Measurements from ENCODE around the gene ZNF566.

DNA sequence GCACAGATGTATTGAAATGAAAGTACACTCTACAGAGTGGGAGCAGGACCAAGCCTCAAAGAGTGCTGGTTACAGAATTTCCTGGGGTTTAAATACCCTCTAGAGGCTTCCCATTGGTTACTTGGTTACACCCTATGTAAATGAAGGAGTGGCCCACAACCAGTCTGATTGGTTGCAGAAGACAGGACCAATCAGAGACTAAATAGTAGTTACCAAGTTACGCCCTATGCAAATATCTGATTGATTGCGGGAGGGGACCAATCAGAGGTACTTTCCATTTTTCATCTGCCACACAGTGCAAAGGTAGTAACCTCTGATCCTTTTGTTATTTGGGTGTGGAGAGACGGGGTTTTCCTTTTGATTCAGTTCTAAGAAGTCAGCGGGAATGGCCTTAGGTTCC lies 65.4 kb downstream of the ZNF566 start:
- TF ChIP-seq POLR2A (IDR thresholded peaks at IDR 0.05; ENCODE audit: low read length) (no peak), GATA1 (IDR thresholded peaks at IDR 0.05; ENCODE audit: low read depth, low read length) (no peak)

Data from erythroblast (primary cell).